Hepatic stellate cell (primary cell): ENCODE data around the gene ZNF582.
"Not testable (repeated sequence)": the region's sequence is repeated elsewhere in the genome, so short reads cannot be mapped to it uniquely, and the experiment has no call there.

Experiments used
- DNase-seq: peaks from one replicate; pipeline ENCODE4 v3.0.0; 2011; ENCODE audit warnings: low spot score

ZNF582 gene

GRCh38 chr19:56351208-56351607, 42.1 kb downstream of the ZNF582 start:
- DNase-seq: no peak

GRCh38 chr19:56350416-56351045, 42.8 kb downstream of the ZNF582 start:
- peak; percentile 24 for DNase-seq

GRCh38 chr19:56348289-56348877, 45.0 kb downstream of the ZNF582 start:
- no peak for DNase-seq

- no peak for DNase-seq
Observed at GRCh38 chr19:56347163-56347778, 46.1 kb downstream of the ZNF582 start.

GRCh38 chr19:56341948-56342347, 51.4 kb downstream of the ZNF582 start:
- no peak for DNase-seq

- DNase-seq: not testable (repeated sequence)
Observed at GRCh38 chr19:56339031-56339430, 54.3 kb downstream of the ZNF582 start.

- not testable (repeated sequence) for DNase-seq
Observed at GRCh38 chr19:56337077-56337476, 56.3 kb downstream of the ZNF582 start.

- DNase-seq: not testable (repeated sequence)
Observed at GRCh38 chr19:56335371-56335770, 58.0 kb downstream of the ZNF582 start.

- peak; percentile 46 for DNase-seq
Observed at GRCh38 chr19:56333506-56333905, 59.8 kb downstream of the ZNF582 start.
